ENCODE results near the gene CFDP1.

The CFDP1 gene

GRCh38 chr16:75371171-75371570 is 62.1 kb downstream of the CFDP1 start:
- no peak for DNase-seq

- DNase-seq: no peak
Observed at GRCh38 chr16:75364286-75364791, 69.0 kb downstream of the CFDP1 start.

DNA sequence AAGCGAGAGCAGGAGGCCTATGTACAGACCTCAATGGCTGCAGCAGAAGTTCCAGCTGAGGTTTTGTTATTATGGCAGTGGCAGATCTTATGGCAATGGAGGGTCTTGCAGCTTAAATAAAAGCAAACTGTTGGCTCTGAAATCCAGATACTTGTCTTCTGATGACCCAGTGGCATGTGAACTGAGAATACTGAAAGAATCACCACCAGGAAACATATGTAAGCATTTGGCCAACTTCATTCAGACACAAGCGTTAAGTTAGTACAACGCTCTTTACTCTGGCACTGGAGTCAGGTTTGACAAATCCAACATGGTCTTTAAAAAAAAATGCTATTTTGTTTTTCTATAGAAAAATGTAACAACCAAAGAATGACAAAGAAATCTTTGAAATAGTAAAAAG is 70.5 kb downstream of the CFDP1 start:
- no peak for DNase-seq

- no peak for DNase-seq
Observed at GRCh38 chr16:75361936-75362335, 71.4 kb downstream of the CFDP1 start.

DNA sequence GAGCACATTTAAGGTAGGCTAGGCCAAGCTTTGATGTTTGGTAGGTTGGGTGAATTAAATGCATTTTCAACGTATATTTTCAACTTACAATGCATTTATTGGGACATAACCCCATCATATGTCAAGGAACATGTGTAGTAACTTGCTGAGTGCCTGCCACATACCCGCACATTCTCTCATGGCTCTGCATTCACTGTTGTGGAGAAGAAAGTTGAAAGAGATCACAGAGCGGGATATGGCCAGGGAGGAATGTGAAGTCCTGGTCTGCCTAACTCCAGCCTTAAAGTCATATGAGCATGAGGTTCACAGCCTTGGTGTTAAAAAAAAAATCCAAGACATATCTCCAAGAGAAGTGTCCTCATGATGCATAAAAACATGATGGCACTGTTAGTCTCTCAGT is 79.1 kb downstream of the CFDP1 start:
- DNase-seq: no peak

DNA sequence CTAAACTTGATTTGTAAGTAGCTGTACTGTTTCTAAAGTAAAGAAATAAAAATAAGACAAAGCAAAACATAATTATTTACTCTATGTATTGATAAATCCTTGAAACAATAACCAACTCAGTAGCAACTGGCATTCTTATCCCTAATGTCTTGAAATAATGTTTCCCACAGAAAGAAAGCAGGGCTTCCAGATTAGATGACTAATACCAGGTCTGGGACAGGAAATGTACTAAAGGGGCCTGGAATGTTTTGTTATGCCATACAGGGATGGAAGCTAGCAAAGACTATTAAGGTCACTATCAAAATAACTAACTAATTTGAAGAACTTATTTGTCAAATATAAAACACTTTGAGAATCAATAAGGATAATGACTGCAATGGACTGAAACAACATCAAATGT is 82.1 kb downstream of the CFDP1 start:
- DNase-seq: no peak

DNA sequence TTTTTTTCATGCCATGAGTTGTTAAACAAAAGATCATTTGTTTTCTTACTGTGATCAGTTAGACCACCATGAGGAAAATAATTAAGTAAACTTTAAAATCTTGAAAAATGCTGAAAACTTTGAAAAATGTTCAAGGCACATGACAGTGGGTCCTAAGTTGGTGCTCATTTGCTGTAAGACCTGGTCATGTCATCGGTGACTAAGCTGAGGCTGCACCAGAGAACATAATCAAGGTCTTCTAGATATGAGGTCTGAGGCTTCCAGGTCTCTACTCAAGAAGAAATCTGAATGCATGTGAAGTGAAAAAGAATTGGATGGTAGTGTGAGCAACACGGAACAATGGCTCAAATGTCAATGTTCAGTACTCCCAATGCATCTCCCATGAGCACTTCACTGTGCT is 87.6 kb downstream of the CFDP1 start:
- DNase-seq: no peak

- DNase-seq: no peak
Observed at GRCh38 chr16:75343941-75344340, 89.4 kb downstream of the CFDP1 start.

DNA sequence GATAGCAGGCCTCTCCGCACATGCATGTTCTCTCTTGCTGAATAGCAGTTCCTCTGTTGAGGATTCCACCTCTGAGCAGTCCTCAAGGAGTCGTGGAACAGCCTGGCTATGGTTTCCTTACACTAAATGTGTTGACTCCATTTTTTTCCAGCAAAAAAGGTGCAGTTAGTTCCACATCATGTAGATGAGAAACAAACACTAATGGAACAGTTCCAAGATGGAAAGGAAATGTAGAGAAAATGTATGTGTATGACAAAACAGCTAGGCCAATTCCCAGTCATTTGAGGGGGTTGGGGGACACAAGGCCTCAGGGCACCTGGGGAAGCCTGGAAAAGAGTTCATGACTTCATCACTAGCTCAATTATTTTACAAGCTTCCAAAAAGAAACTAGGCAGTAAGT is 90.0 kb downstream of the CFDP1 start:
- peak; percentile 39 for DNase-seq

- DNase-seq: peak; percentile 38
Observed at GRCh38 chr16:75342308-75342811, 90.9 kb downstream of the CFDP1 start.

- no peak for DNase-seq
Observed at GRCh38 chr16:75341564-75342307, 91.6 kb downstream of the CFDP1 start.

- DNase-seq: no peak
Observed at GRCh38 chr16:75340741-75341491, 92.4 kb downstream of the CFDP1 start.

GRCh38 chr16:75337430-75337829 is 95.9 kb downstream of the CFDP1 start:
- no peak for DNase-seq

- DNase-seq: no peak
Observed at GRCh38 chr16:75336521-75336920, 96.8 kb downstream of the CFDP1 start.

GRCh38 chr16:75333721-75334163 is 99.6 kb downstream of the CFDP1 start:
- no peak for DNase-seq

DNA sequence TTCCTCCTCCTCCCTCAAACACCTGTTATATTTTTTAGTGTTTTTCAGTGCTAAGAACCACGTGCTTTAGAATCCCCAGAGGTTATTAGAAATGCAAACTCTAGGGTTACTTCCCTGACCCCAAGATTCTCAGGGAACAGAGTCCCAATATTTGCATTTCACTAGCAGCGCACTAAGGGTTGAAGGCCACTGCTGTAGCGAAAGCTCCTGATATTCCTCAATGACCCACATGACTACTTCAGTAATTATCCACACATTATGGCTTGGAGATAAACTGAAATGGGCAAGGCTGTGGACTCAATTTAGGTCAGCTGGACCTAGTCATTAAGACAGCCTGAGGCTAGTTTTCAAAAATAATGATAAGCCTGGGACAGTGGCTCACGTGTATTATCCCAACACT is 103.4 kb downstream of the CFDP1 start:
- DNase-seq: no peak

- DNase-seq: no peak
Observed at GRCh38 chr16:75326333-75326732, 107.0 kb downstream of the CFDP1 start.

DNA sequence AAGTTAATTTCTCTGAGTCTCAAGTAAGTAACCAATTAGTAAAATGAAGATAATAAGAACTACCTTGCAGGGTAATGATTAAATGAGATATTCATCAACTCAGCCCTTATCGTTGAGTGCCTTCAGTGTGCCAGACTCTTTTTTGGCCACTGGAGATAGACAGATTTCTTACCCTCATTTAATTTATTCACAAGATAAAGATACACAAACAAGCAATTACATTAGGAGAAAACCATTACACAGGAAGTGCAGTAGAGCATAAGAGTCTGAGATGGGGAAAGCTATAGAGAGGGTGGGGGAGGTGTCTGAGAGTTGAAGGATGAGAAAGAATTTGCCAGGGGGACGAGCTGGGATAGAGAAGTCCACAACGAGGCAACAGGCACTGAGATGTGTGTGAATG is 109.4 kb downstream of the CFDP1 start:
- DNase-seq: no peak

DNA sequence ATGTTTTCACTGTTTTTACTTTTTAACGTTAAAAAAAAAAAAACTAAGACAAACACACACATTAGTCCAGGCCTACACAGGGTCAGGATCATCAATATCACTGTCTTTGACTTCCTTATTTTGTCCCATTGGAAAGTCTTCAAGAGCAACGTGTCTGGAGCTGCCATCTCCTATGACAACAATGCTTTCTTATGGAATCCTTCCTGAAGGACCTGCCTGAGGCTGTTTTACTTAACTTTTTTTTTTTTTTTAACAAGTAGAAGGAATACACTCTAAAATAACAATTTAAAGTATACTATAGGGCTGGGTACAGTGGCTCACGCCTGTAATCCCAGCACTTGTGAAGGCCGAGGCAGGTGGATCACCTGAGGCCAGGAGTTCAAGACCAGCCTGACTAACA is 110.1 kb downstream of the CFDP1 start:
- DNase-seq: no peak

DNA sequence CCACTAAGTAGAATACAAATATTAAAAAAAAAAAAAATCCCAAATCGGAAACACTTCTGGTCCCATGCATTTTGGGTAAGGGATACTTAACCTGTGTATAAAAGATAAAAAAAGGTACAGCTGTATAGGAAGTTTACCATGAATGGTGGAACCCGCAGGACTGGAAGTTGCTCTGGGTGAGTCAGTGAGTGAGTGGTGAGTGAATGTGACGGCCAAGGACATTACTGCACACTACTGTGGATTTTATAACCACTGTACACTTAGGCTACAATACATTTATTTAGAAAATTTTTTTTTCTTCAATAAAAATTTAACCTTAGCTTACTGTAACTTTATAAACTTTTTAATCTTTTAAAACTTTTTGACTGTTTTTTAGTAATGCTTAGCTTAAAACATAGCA is 110.6 kb downstream of the CFDP1 start:
- DNase-seq: no peak

DNA sequence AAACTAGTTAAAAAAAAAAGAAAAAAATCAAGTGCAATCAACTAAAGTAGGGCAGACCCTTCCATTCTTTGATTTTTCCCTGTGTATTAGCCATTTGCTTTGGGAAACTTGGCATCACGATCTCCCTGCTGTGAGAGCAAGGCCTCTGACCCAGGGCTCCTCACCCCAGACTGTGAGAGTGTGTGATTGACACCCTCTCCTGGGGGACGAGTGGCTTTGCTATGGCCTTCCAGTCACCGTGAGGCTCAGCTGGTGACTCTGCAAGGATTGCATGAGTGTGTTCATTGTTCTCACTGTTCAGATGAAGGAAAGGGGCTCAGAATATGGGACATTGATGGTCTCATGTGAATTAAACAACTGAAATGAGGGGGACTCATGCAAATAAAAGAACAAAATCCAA is 112.9 kb downstream of the CFDP1 start:
- DNase-seq: no peak

DNA sequence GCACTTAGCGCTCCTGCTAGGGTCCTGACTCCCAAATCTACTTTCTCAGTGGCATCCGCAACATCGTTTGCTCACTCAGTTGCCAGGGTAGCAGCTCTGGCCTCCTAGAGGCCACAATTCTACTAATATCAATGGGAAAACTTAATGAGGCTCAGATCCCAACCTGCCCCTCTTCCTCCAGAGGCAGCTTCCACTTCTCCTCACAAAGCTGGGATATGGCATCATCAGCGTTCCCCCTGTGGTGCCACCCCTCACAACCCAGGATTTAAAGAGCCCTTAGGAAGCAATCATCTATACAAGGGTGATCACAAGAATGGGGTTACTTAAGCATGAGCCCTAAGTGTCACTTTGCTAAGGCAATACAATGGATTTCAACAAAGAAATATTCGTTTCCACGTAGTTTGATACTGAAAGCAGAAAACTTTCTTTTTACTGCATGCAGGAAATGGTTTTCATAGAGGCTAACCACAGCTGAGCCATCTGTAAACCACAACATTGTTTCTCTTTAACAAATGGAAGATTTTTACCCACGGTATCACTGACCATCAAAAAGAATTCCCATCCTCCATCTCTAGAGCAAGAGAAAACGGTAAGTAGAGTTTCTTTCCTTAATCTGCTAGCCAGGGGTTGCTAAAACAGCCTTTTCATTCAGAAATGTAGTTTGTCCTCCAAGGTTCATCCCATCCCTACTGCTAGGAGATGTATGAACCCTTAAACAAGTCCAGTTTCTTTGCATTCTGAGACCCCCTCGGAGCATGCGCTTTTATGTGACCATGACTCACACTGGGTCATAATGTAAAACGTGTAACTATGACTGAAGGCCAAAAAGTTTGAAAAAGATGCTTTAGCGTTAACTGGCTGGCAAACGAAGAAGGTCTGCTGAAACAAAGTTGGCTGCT is 113.5 kb downstream of the CFDP1 start:
- DNase-seq: no peak

GRCh38 chr16:75318737-75319136 is 114.6 kb downstream of the CFDP1 start:
- DNase-seq: no peak
